Measurements from ENCODE around the gene KHK. TPM values are rescaled to one million over a fixed set of nuclear protein-coding genes. Genes with fewer than 3 reads are reported as not detected.

Gene KHK
- total RNA-seq, 1 donor from 2014 or later = 1.2 TPM

GRCh38 chr2:27087823-27088410, 1.3 kb downstream of the KHK start:
- H3K27me3 Mint-ChIP-seq (ENCODE audit: low read depth) = no peaks in the 10 kb centered on the region
- no peak overlapping the region for H3K27ac Mint-ChIP-seq (ENCODE audit: unreplicated experiment)
- no peaks in the 10 kb centered on the region for H3K9me3 Mint-ChIP-seq (ENCODE audit: low read depth)
- no peaks in the 10 kb centered on the region for H3K36me3 Mint-ChIP-seq (ENCODE audit: low read depth)
- DNase-seq (ENCODE audit: low spot score) = no peak
- no peak for TF ChIP-seq CTCF (IDR thresholded peaks at IDR 0.05)
- peaks cover 14% of the 10 kb centered on the region for H3K4me1 Mint-ChIP-seq (ENCODE audit: low read depth)
- H3K4me3 Mint-ChIP-seq (ENCODE audit: unreplicated experiment) = no peak overlapping the region

GRCh38 chr2:27088634-27089033, 2.1 kb downstream of the KHK start:
- TF ChIP-seq CTCF (IDR thresholded peaks at IDR 0.05) = no peak
- DNase-seq (ENCODE audit: low spot score) = no peak
- Mint-ChIP-seq H3K9me3 (ENCODE audit: low read depth) (no peaks in the 10 kb centered on the region), H3K27ac (ENCODE audit: unreplicated experiment) (no peak overlapping the region), H3K4me3 (ENCODE audit: unreplicated experiment) (no peak overlapping the region), H3K4me1 (ENCODE audit: low read depth) (peaks cover 14% of the 10 kb centered on the region), H3K36me3 (ENCODE audit: low read depth) (no peaks in the 10 kb centered on the region), H3K27me3 (ENCODE audit: low read depth) (no peaks in the 10 kb centered on the region)

- Mint-ChIP-seq H3K4me3 (ENCODE audit: unreplicated experiment) (no peak overlapping the region), H3K9me3 (ENCODE audit: low read depth) (no peaks in the 10 kb centered on the region), H3K4me1 (ENCODE audit: low read depth) (peaks cover 14% of the 10 kb centered on the region), H3K27me3 (ENCODE audit: low read depth) (no peaks in the 10 kb centered on the region), H3K36me3 (ENCODE audit: low read depth) (no peaks in the 10 kb centered on the region), H3K27ac (ENCODE audit: unreplicated experiment) (no peak overlapping the region)
- TF ChIP-seq CTCF (IDR thresholded peaks at IDR 0.05) = no peak
- no peak for DNase-seq (ENCODE audit: low spot score)
Observed at GRCh38 chr2:27089111-27089954, 2.8 kb downstream of the KHK start.

- no peaks in the 10 kb centered on the region for H3K36me3 Mint-ChIP-seq (ENCODE audit: low read depth)
- peaks cover 12% of the 10 kb centered on the region for H3K4me1 Mint-ChIP-seq (ENCODE audit: low read depth)
- no peak overlapping the region for H3K4me3 Mint-ChIP-seq (ENCODE audit: unreplicated experiment)
- DNase-seq (ENCODE audit: low spot score) = no peak
- no peaks in the 10 kb centered on the region for H3K27me3 Mint-ChIP-seq (ENCODE audit: low read depth)
- no peak overlapping the region for H3K27ac Mint-ChIP-seq (ENCODE audit: unreplicated experiment)
- H3K9me3 Mint-ChIP-seq (ENCODE audit: low read depth) = no peaks in the 10 kb centered on the region
- TF ChIP-seq CTCF (IDR thresholded peaks at IDR 0.05) = no peak
Observed at GRCh38 chr2:27091746-27092695, 5.4 kb downstream of the KHK start.

Data from chondrocyte (in vitro differentiated cells).